DOHH2 (cell line): ENCODE results near the gene PHKA2.

Experiments used
- H3F3A ChIP-seq: fragments of 200-600 bp; sonication (generic), shearing (Covaris generic); 2 replicates; pipeline ENCODE4 v1.6.0; 2016; ENCODE audit warnings: antibody characterized with exemption, mild to moderate bottlenecking; ENCODE audit not compliant: control insufficient read depth, insufficient read depth
- H3K27ac ChIP-seq: fragments of 200-600 bp; sonication (generic); 2 replicates; pipeline ENCODE4 v1.5.1; 2014; ENCODE audit warnings: low read depth, mild to moderate bottlenecking, low read length, moderate library complexity
- H3K27me3 ChIP-seq: fragments of 200-600 bp; sonication (generic); 2 replicates; pipeline ENCODE4 v1.6.1; 2014; ENCODE audit warnings: mild to moderate bottlenecking, low read length, mixed read lengths; ENCODE audit not compliant: control insufficient read depth
- H3K36me3 ChIP-seq: fragments of 200-600 bp; sonication (generic); 2 replicates; pipeline ENCODE4 v1.6.1; 2014; ENCODE audit warnings: mild to moderate bottlenecking, low read length, moderate library complexity, mixed read lengths; ENCODE audit not compliant: control insufficient read depth
- H3K4me1 ChIP-seq: fragments of 200-600 bp; sonication (generic); 2 replicates; pipeline ENCODE4 v1.6.1; 2014; ENCODE audit warnings: mild to moderate bottlenecking, low read length, mixed read lengths; ENCODE audit not compliant: control insufficient read depth
- H3K4me2 ChIP-seq: fragments of 200-600 bp; sonication (generic); 2 replicates; pipeline ENCODE4 v1.6.0; 2014; ENCODE audit warnings: mild to moderate bottlenecking, low read length, moderate library complexity
- H3K4me3 ChIP-seq: fragments of 200-600 bp; sonication (generic); 2 replicates; pipeline ENCODE4 v1.5.1; 2014; ENCODE audit warnings: mild to moderate bottlenecking, low read length, mixed read lengths
- H3K79me2 ChIP-seq: fragments of 200-600 bp; sonication (generic); 2 replicates; pipeline ENCODE4 v1.6.1; 2014; ENCODE audit warnings: mild to moderate bottlenecking, low read length, mixed read lengths; ENCODE audit not compliant: control insufficient read depth
- H3K9me2 ChIP-seq: fragments of 200-600 bp; sonication (generic); replicated peaks from 2 replicates; pipeline ENCODE4 v1.6.1; 2014; ENCODE audit warnings: mild to moderate bottlenecking, low read length, mixed read lengths; ENCODE audit not compliant: control insufficient read depth
- H3K9me3 ChIP-seq: fragments of 200-600 bp; sonication (generic); 2 replicates; pipeline ENCODE4 v1.6.1; 2014; ENCODE audit warnings: antibody characterized with exemption, low read length, mixed read lengths; ENCODE audit not compliant: control insufficient read depth, insufficient read depth
- H4K20me1 ChIP-seq: fragments of 200-600 bp; sonication (generic); 2 replicates; pipeline ENCODE4 v1.6.0; 2014; ENCODE audit warnings: low read depth, mild to moderate bottlenecking, antibody characterized with exemption, low read length, moderate library complexity; ENCODE audit not compliant: control insufficient read depth, insufficient read depth
- CTCF ChIP-seq: fragments of 200-600 bp; sonication (generic); IDR thresholded peaks from one replicate; pipeline ENCODE4 v1.5.1; 2014; ENCODE audit warnings: antibody characterized with exemption, mild to moderate bottlenecking, low read depth, low read length; ENCODE audit not compliant: poor library complexity, severe bottlenecking
- EZH2phosphoT487 ChIP-seq: fragments of 200-600 bp; sonication (generic); IDR thresholded peaks from 2 replicates; pipeline ENCODE4 v1.6.1; 2017; ENCODE audit warnings: borderline replicate concordance, mild to moderate bottlenecking, antibody characterized with exemption, low read length, moderate library complexity, mixed read lengths

The PHKA2 gene

GRCh38 chrX:18886344-18887161, 97.4 kb downstream of the PHKA2 start:
- Histone ChIP-seq H3K36me3 (no peaks in the 10 kb centered on the region), H3K4me1 (peaks cover 23% of the 10 kb centered on the region), H3K9me3 (no peaks in the 10 kb centered on the region), H3K27me3 (no peaks in the 10 kb centered on the region), H3K4me2 (peak overlapping the region; percentile 78), H3K4me3 (peak overlapping the region; percentile 72), H3K79me2 (no peaks in the 10 kb centered on the region), H3F3A (no peaks in the 10 kb centered on the region), H3K9me2 (no peaks in the 10 kb centered on the region), H3K27ac (no peak overlapping the region), H4K20me1 (no peaks in the 10 kb centered on the region)
- TF ChIP-seq EZH2phosphoT487 (no peak), CTCF (peak; percentile 56)

- Histone ChIP-seq H3K27ac (no peak overlapping the region), H3K4me1 (peaks cover 23% of the 10 kb centered on the region), H3F3A (no peaks in the 10 kb centered on the region), H3K9me2 (no peaks in the 10 kb centered on the region), H4K20me1 (no peaks in the 10 kb centered on the region), H3K9me3 (no peaks in the 10 kb centered on the region), H3K36me3 (no peaks in the 10 kb centered on the region), H3K4me3 (peak overlapping the region; percentile 72), H3K4me2 (peak overlapping the region; percentile 78), H3K27me3 (no peaks in the 10 kb centered on the region), H3K79me2 (no peaks in the 10 kb centered on the region)
- TF ChIP-seq CTCF = no peak
- TF ChIP-seq EZH2phosphoT487 = no peak
These were observed 97.9 kb downstream of the PHKA2 start for GRCh38 chrX:18886005-18886343.

GRCh38 chrX:18885328-18886004, 98.4 kb downstream of the PHKA2 start:
- Histone ChIP-seq H3K9me3 (no peaks in the 10 kb centered on the region), H4K20me1 (no peaks in the 10 kb centered on the region), H3K36me3 (no peaks in the 10 kb centered on the region), H3K9me2 (no peaks in the 10 kb centered on the region), H3F3A (no peaks in the 10 kb centered on the region), H3K27ac (no peak overlapping the region), H3K4me1 (peaks cover 23% of the 10 kb centered on the region), H3K79me2 (no peaks in the 10 kb centered on the region), H3K27me3 (no peaks in the 10 kb centered on the region), H3K4me2 (peak overlapping the region; percentile 78), H3K4me3 (peak overlapping the region; percentile 72)
- no peak for TF ChIP-seq CTCF
- no peak for TF ChIP-seq EZH2phosphoT487
